Mesodermal cell (in vitro differentiated cells): Measurements from ENCODE around the gene TNS3.

ENCODE experiments used
- H3K27ac ChIP-seq: 2 replicates; pipeline ENCODE4 v1.7.0; 2013; ENCODE audit warnings: mild to moderate bottlenecking, low read depth, low read length, moderate library complexity; ENCODE audit not compliant: severe bottlenecking
- H3K36me3 ChIP-seq: 2 replicates; pipeline ENCODE4 v1.7.1; 2013; ENCODE audit warnings: mild to moderate bottlenecking, low read length, moderate library complexity; ENCODE audit not compliant: control insufficient read depth, insufficient read depth
- H3K4me1 ChIP-seq: one replicate; pipeline ENCODE4 v1.7.1; 2013; ENCODE audit warnings: mild to moderate bottlenecking, low read length; ENCODE audit not compliant: insufficient read depth, control insufficient read depth, poor library complexity, severe bottlenecking
- H3K4me3 ChIP-seq: 2 replicates; pipeline ENCODE4 v1.7.0; 2013; ENCODE audit warnings: low read length, control low read depth, mild to moderate bottlenecking; ENCODE audit not compliant: insufficient read depth, poor library complexity, severe bottlenecking; ENCODE audit errors: extremely low read depth
- H3K9me3 ChIP-seq: 2 replicates; pipeline ENCODE4 v1.7.1; 2013; ENCODE audit warnings: mild to moderate bottlenecking, low read length, moderate library complexity; ENCODE audit not compliant: control insufficient read depth
- WGBS, 2 experiments: methylation state at CpG; one replicate each; pipeline ENCODE4 v1.1.5; 2013; ENCODE audit warnings: missing lambda C conversion rate in 2 of 2; ENCODE audit not compliant: insufficient coverage in 2 of 2; 5-methylcytosine and 5-hydroxymethylcytosine counted together

The TNS3 gene

DNA sequence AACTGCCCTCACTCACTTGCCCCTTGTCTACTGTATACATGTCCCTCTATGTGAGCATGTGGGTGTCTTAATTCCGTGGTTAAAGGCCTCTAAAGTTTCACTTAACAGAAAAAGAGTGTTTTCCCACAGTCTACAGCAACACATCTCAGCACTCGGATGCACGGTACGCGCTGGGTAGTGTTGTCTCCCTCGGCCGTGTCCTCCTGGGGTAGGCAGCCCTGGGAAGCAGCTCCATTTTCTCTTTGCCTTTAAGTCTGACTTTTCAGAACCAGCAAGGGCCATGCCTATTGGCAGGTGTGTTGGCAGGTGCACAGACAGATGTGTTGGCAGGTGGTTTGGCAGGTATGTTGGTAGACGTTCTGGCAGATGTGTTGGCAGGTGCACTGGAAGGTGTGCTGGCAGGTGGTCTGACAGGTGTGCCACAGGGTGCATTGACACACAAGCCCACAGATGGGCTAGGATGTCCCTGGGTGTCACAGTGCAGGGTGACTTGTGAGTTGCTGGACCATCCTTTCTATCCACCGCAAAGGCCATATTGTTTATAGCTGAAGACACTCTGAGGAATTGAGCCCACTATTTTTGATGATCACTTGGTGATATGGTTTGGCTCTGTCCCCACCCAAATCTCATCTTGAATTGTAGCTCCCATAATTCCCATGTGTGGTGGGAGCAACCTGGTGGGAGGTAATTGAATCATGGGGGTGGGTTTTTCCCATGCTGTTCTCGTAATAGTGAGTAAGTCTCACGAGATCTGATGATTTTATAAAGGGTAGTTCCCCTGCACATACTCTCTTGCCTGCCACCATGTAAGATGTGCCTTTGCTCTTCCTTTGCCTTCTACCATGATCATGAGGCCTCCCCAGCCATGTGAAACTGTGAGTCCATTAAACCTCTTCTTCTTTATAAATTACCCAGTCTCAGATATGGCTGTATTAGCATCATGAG lies 296.9 kb downstream of the TNS3 start:
- H3K4me3 ChIP-seq: no peak overlapping the region
- H3K27ac ChIP-seq: no peak overlapping the region
- H3K4me1 ChIP-seq: no peaks in the 10 kb centered on the region
- no peaks in the 10 kb centered on the region for H3K9me3 ChIP-seq
- WGBS, 2 experiments: 90% methylated on average over 10 to 11 of the region's 11 CpGs
- peaks cover 70% of the 10 kb centered on the region for H3K36me3 ChIP-seq

DNA sequence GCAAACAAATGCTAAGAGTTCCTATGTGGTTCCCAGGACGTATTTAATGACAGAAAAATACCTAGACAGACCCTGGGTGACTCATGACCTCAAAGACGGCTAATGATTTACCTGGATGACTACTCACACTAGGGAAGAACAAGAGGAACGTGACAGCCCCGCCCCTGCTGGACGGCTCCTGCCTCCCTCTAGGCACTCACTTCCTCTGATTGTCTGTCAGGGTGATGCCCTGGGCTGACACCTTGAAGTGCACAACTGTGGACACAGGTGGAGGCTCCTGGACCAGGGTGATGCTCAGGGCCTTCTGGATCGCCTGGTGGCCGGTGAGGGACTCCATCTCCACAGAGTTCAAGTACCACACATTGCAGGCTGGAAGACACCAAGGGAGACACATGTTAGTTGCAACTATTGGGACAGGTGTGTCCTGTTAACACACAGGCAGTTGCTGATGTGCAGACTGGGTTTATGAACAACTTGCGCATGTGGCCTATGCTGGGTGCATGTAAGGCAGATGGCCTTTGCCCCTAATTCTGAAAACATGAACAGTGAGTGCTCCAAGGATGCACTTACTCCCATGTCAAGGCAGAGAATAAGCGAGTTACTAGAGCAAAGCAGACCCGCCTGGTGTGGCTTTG lies 298.3 kb downstream of the TNS3 start:
- Histone ChIP-seq H3K9me3 (no peaks in the 10 kb centered on the region), H3K27ac (no peak overlapping the region), H3K4me1 (no peaks in the 10 kb centered on the region), H3K4me3 (no peak overlapping the region), H3K36me3 (peaks cover 68% of the 10 kb centered on the region)
- 87 to 96% methylated on average over 8 to 10 of the region's 10 CpGs for WGBS, 2 experiments

DNA sequence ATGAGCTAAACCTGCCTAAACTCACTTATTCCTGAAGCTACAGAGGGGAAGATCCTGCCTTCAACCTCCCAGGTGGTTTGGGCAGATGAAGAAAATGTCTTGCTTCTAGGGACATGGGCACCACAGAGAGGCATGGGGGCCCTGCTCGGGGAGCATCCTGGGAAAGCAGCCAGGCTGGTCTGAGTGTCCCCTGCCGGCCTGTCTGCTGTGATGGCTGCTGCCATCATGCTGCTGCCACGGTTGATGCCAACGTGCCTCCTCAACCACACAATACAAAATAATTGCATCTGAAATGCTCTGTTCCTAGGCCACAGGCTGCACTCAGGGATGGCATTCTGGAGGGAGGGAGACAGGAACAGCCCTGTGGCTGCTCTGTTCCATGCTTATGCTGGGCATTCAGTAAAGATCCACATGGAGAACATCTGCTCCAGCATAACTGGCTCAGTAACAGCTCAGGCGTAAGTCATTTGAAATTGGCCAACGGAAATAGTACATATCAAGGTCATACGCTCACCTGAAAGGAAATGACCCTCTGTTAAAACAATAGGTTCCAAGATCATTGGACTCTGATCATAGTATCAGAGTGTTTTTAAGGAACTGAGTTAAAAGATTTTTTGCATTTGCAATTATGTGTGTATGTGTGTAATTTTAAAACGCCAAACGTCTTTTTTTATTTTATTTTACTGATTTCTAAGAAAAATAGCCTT lies 299.0 kb downstream of the TNS3 start:
- Histone ChIP-seq H3K27ac (no peak overlapping the region), H3K36me3 (peaks cover 71% of the 10 kb centered on the region)

DNA sequence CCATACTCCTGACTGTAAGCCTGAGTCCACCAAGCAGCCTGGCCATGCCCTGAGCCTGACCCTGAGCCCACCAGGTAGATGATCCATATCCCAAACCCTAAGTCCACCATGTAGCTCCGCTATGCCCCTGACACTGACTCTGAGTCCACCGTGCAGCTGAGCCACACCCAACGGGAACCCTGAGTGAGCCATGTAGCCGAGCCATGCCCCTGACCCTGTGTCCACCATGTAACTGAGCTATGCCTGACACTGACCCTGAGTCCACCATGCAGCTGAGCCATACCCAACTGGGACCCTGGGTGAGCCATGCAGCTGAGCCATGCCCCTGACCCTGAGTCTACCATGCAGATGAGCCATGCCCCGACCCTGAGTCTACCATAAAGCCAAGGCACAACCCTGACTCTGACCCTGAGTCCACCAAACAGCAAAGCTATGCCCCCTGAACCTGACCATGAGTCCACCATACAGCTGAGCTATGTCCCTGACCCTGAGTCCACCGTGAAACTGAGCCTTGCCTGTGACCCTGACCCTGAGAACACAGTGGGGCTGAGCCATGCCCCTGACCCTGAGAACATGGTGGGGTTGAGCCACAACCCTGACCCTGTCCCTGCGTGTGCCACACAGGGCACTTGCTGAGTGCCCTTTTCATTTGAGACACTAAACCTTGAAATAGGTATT lies 299.8 kb downstream of the TNS3 start:
- peaks cover 63% of the 10 kb centered on the region for H3K36me3 ChIP-seq
- 92 to 100% methylated on average over 6 to 7 of the region's 7 CpGs for WGBS, 2 experiments

More for the DNA sequence above, 299.0 kb downstream of the TNS3 start:
- no peaks in the 10 kb centered on the region for H3K9me3 ChIP-seq
- H3K4me3 ChIP-seq: no peak overlapping the region
- H3K4me1 ChIP-seq: no peaks in the 10 kb centered on the region
- WGBS, 2 experiments: 91 to 97% methylated on average over 5 to 6 of the region's 9 CpGs

DNA sequence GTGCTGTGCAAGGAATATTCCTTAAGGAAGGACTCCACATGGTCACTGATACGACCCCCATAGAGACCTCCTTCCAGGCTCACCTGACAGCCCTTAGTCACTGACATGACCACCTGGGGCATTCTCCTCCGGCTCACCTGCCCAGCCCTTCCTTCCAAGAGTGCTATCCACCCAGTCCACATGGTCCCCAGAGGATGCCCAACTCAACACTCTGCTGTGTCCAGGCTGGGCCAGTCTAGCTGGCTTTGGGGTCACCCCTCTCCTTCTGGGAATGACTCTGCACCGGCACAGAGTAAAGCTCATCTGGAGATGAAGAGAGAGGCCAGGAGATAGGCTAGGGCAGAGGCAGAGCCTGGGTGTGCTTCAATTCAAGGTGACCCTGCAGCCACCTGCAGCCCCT lies 300.8 kb downstream of the TNS3 start:
- peaks cover 62% of the 10 kb centered on the region for H3K36me3 ChIP-seq
- 100% methylated on average over 1 to 2 of the region's 3 CpGs for WGBS, 2 experiments
- H3K4me1 ChIP-seq: no peaks in the 10 kb centered on the region
- no peak overlapping the region for H3K27ac ChIP-seq
- H3K4me3 ChIP-seq: no peak overlapping the region
- no peaks in the 10 kb centered on the region for H3K9me3 ChIP-seq

More for the DNA sequence above, 299.8 kb downstream of the TNS3 start:
- H3K27ac ChIP-seq: no peak overlapping the region
- no peaks in the 10 kb centered on the region for H3K9me3 ChIP-seq
- no peaks in the 10 kb centered on the region for H3K4me1 ChIP-seq
- H3K4me3 ChIP-seq: no peak overlapping the region

DNA sequence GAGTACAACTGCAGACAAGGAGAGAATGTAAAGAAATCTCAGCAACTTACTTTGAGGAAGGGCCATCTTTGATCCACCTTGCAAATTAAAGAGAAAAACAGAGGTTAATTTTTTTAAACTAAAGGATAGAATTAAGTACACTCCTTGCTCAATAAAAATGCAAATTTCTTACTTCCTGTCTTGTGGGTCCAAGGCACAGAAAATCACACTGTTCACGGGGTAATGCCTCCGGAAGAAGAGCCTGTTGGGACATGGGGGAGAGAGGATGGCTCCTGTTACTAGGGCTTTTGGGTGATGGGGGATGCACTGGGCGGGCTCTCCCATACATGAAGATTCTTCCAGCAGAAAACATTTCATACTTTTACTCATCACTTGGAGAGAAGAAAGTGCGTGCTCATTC lies 301.8 kb downstream of the TNS3 start:
- no peak overlapping the region for H3K27ac ChIP-seq
- H3K36me3 ChIP-seq: peaks cover 58% of the 10 kb centered on the region
- no peaks in the 10 kb centered on the region for H3K9me3 ChIP-seq
- H3K4me3 ChIP-seq: no peak overlapping the region
- WGBS, 2 experiments: 93 to 100% methylated on average over 1 to 3 of the region's 4 CpGs
- H3K4me1 ChIP-seq: no peaks in the 10 kb centered on the region

DNA sequence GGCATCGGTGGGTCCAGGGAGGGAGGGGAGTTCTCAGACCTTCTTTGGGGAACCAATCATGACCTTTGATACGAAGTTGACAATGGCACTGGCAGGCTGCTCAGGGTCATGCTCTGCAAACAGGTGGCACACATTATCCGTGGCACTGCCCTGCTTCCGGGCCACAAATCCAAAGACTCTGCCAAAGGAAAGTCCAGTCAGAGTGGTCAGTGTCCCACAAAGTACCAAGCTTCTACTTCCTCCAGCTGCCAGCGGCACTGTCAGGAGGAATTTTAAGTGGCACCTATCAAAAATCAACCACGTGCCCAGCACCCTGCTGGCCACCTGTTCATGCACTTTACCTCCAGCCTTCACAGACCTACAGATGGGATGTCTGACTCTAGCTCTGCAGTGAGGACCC lies 303.9 kb downstream of the TNS3 start:
- Histone ChIP-seq H3K9me3 (no peaks in the 10 kb centered on the region), H3K4me3 (no peak overlapping the region), H3K36me3 (peaks cover 44% of the 10 kb centered on the region), H3K27ac (no peak overlapping the region), H3K4me1 (no peaks in the 10 kb centered on the region)
- 91 to 92% methylated on average over 6 of the region's 6 CpGs for WGBS, 2 experiments

DNA sequence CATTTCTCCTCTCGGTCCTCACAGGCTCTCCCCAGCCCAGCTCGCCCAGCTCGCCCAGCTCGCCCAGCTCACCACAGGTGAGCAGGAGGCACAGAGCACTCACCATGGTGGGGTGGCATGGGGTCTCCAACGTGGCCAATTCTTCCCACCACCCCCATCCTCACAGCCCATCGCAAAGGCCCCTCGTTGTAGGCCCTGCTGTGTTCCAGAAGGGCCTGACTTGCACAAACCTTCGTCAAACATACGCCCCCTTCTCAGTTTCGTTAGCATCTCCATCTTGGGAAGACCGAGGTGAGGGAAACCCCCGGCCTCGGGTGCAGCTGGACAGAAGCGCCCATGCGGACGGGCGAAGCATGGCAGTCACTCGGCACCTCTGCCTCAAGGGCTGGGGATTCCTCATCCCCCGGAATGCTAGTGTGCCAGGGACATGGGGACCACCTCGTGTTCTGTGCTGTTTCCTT lies 304.6 kb downstream of the TNS3 start:
- 91 to 93% methylated on average over 15 of the region's 20 CpGs for WGBS, 2 experiments

DNA sequence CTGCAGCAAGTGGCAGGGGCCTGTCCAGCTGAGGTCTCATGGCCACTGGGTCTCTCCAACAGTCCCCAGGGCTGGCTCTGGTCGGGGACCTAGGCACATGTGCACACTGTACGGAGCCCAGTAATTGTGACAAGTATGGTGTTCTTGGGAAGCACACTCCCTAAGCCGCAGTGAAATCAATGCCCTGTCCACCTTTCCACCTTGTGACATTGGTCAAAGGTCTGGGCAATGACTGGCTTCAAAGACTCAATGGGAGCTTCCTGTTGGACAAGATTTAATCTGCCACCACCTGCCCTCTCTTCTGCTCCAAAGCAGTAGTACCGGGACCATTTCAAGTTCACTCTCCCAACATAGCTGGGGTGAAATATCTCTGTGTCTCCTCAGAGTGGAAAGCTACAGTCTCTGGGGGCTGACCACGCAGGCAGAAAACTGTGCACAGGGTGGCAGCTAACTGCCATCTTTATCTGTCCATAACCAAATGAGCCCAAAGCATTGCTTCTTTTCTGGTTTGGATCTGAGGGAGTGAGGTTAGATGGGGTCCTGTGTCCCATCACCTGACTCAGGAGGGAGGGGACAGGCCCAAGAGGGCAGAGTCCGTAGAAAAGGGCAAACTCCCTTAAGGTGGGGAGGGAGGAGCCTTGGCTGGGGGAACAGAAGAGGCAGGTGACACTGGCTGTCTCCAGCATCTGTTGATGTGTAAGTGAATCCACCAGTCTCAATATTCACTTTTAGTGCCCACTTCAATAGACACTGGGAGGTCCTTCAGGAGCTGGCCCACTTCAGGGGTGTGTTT lies 307.7 kb downstream of the TNS3 start:
- Histone ChIP-seq H3K4me3 (no peak overlapping the region), H3K27ac (no peak overlapping the region)
- WGBS, 2 experiments: 96 to 98% methylated on average over 4 to 5 of the region's 6 CpGs

More for the DNA sequence above, 304.6 kb downstream of the TNS3 start:
- H3K9me3 ChIP-seq: no peaks in the 10 kb centered on the region
- H3K4me3 ChIP-seq: no peak overlapping the region
- H3K4me1 ChIP-seq: no peaks in the 10 kb centered on the region
- no peak overlapping the region for H3K27ac ChIP-seq
- H3K36me3 ChIP-seq: peaks cover 41% of the 10 kb centered on the region

More for the DNA sequence above, 307.7 kb downstream of the TNS3 start:
- Histone ChIP-seq H3K4me1 (no peaks in the 10 kb centered on the region), H3K9me3 (no peaks in the 10 kb centered on the region), H3K36me3 (peaks cover 19% of the 10 kb centered on the region)
